Measurements from ENCODE around the gene ZNF414. TPM values are rescaled to one million over a fixed set of nuclear protein-coding genes. Genes with fewer than 3 reads are reported as not detected.

ZNF414 gene
- total RNA-seq, 4 donors from 2014 or later: 3.6 to 18.9 (median 10.3) TPM

GRCh38 chr19:8513036-8513686 is 806 bp downstream of the ZNF414 start:
- Histone ChIP-seq H3K36me3 (peaks cover 0 to 16% of the 10 kb centered on the region in 2 donors), H3K9me3 (no peaks in the 10 kb centered on the region), H3K27ac (peak overlapping the region; percentile 94 to 100 (median 98)), H3K27me3 (no peaks in the 10 kb centered on the region), H3K4me1 (peaks cover 4 to 34% (median 23%) of the 10 kb centered on the region in 3 donors), H3K4me3 (peak overlapping the region; percentile 81 to 85)
- WGBS, 2 donors (ENCODE audit: low coverage in 1 of 2): 20 to 41% methylated on average over 4 to 6 of the region's 19 CpGs
- TF ChIP-seq CTCF (IDR thresholded peaks at IDR 0.05): no peak
- no peak for TF ChIP-seq POLR2AphosphoS5 (IDR thresholded peaks at IDR 0.05)
- no peak for TF ChIP-seq POLR2A (IDR thresholded peaks at IDR 0.05)
- TF ChIP-seq EP300 (IDR thresholded peaks at IDR 0.05): no peak
- ATAC-seq: no peak

- H3K9me3 ChIP-seq: no peaks in the 10 kb centered on the region
- peak overlapping the region in 3 of 4 donors; percentile 98 to 100 (median 99) for H3K27ac ChIP-seq
- H3K27me3 ChIP-seq: no peaks in the 10 kb centered on the region
- TF ChIP-seq EP300 (IDR thresholded peaks at IDR 0.05): no peak
- no peak for TF ChIP-seq POLR2AphosphoS5 (IDR thresholded peaks at IDR 0.05)
- TF ChIP-seq POLR2A (IDR thresholded peaks at IDR 0.05): no peak
- no peak for TF ChIP-seq CTCF (IDR thresholded peaks at IDR 0.05)
- WGBS, 2 donors (ENCODE audit: low coverage in 1 of 2): 92 to 100% methylated on average over 1 to 3 of the region's 22 CpGs
- H3K4me1 ChIP-seq: peaks cover 4 to 34% (median 23%) of the 10 kb centered on the region in 3 donors
- no peak for ATAC-seq
- H3K4me3 ChIP-seq: no peak overlapping the region
- peaks cover 0 to 16% of the 10 kb centered on the region in 2 donors for H3K36me3 ChIP-seq
Observed at GRCh38 chr19:8512115-8512967, 1.6 kb downstream of the ZNF414 start.

- Histone ChIP-seq H3K4me3 (no peak overlapping the region), H3K27ac (peak overlapping the region in 1 of 4 donors; percentile 19), H3K4me1 (peaks cover 4 to 37% (median 23%) of the 10 kb centered on the region in 3 donors), H3K9me3 (no peaks in the 10 kb centered on the region), H3K27me3 (no peaks in the 10 kb centered on the region), H3K36me3 (peaks cover 0 to 16% of the 10 kb centered on the region in 2 donors)
- WGBS, 2 donors (ENCODE audit: low coverage in 1 of 2): no CpG with 5 or more reads among the region's 45 CpGs
- TF ChIP-seq POLR2AphosphoS5 (IDR thresholded peaks at IDR 0.05) (no peak), EP300 (IDR thresholded peaks at IDR 0.05) (no peak), POLR2A (IDR thresholded peaks at IDR 0.05) (no peak), CTCF (IDR thresholded peaks at IDR 0.05) (no peak)
- no peak for ATAC-seq
Observed at GRCh38 chr19:8511573-8512101, 2.3 kb downstream of the ZNF414 start.

- Histone ChIP-seq H3K27me3 (no peaks in the 10 kb centered on the region), H3K4me3 (no peak overlapping the region), H3K27ac (no peak overlapping the region), H3K36me3 (peaks cover 0 to 16% of the 10 kb centered on the region in 2 donors), H3K9me3 (no peaks in the 10 kb centered on the region), H3K4me1 (peaks cover 4 to 47% (median 31%) of the 10 kb centered on the region in 3 donors)
- no CpG with 5 or more reads among the region's 52 CpGs for WGBS, 2 donors (ENCODE audit: low coverage in 1 of 2)
- no peak for ATAC-seq
- TF ChIP-seq POLR2AphosphoS5 (IDR thresholded peaks at IDR 0.05) (no peak), EP300 (IDR thresholded peaks at IDR 0.05) (no peak), CTCF (IDR thresholded peaks at IDR 0.05) (no peak), POLR2A (IDR thresholded peaks at IDR 0.05) (no peak)
Observed at GRCh38 chr19:8510589-8511115, 3.3 kb downstream of the ZNF414 start.

Measured in gastroesophageal sphincter (tissue), 4 donors.